ENCODE measurements around the gene ZNF467. TPM values are rescaled to one million over a fixed set of nuclear protein-coding genes. Genes with fewer than 3 reads are reported as not detected.

Gene ZNF467
- total RNA-seq, 1 experiment from 2014 or later: 11.3 TPM

DNA sequence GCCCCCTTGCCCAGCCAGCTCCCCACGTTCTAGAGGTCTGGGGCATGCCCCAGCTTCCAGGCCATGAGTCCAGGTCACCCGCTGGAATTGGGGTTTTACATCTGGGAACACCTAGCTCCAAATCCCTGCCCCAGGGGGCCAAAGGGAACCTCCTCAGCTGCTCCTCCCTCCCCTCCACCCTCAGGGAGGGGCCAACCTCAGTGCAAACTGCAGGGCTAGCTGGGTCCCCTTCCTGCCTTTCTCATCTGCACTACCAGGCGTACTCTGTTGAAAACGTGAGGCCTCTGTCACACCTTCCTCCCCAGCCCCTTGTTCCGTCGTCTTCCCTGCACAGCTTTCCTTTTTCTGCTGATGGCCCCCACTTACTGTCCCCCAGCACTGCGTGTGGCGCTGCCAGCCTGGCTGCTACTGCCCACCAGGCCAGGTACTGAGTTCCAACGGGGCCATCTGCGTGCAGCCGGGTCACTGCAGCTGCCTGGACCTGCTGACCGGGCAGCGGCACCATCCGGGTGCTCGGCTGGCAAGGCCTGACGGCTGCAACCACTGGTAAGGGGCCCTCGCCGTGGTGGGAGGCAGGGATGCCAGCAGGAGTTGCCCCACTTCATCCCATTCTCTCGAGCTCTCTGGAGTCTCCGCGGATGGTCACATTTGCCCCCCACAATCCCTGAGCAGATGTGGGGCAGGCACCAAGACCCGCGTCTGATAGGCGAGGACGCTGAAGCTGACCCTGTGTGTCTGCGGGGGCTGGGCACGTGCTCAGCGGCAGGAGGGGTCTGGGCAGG lies 40.1 kb upstream of the ZNF467 start:
- Histone ChIP-seq H3K79me2 (ENCODE audit: insufficient read depth, low read length) (no peaks in the 10 kb centered on the region), H3K4me2 (ENCODE audit: low read length) (no peak overlapping the region), H3K27me3 (ENCODE audit: insufficient read depth, low read length) (no peaks in the 10 kb centered on the region), H2AFZ (ENCODE audit: low read depth, low read length, poor library complexity, severe bottlenecking) (no peak overlapping the region), H3K4me3 (replicated peaks in 1 of 2; ENCODE audit: low read depth in 1 of 2, low read length in 2 of 2) (no peak overlapping the region), H3K9ac (ENCODE audit: low read length) (no peak overlapping the region), H3K9me3 (ENCODE audit: control insufficient read depth in 1 of 2, insufficient read depth in 1 of 2, low read depth in 1 of 2, low read length in 2 of 2) (no peaks in the 10 kb centered on the region), H3K36me3 (ENCODE audit: control insufficient read depth in 1 of 2, insufficient read depth in 2 of 2, low read length in 2 of 2) (no peaks in the 10 kb centered on the region), H3K27ac (ENCODE audit: low read depth, low read length) (no peak overlapping the region), H4K20me1 (ENCODE audit: insufficient read depth) (no peaks in the 10 kb centered on the region), H3K9me2 (ENCODE audit: insufficient read depth) (no peaks in the 10 kb centered on the region), H3K4me1 (ENCODE audit: control insufficient read depth in 1 of 2, insufficient read depth in 2 of 2, low read length in 2 of 2) (no peaks in the 10 kb centered on the region)
- no peak for TF ChIP-seq EZH2phosphoT487 (IDR thresholded peaks at IDR 0.05; ENCODE audit: borderline replicate concordance)
- TF ChIP-seq, protein P1, sequence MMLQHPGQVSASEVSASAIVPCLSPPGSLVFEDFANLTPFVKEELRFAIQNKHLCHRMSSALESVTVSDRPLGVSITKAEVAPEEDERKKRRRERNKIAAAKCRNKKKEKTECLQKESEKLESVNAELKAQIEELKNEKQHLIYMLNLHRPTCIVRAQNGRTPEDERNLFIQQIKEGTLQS (IDR thresholded peaks at IDR 0.05): no peak
- ChIA-PET POLR2A (no interaction called here), CTCF (no interaction called here), RAD21 (ENCODE audit: low non-redundant PET in 1 of 2, low total read pairs in 2 of 2, uncharacterized antibody in 2 of 2, unreplicated experiment in 2 of 2) (no interaction called here)
- ATAC-seq (no peak), DNase-seq (ENCODE audit: low read depth, low spot score) (no peak)
- no TSS peak for BruUV-seq (replicated peaks)
- intact Hi-C loops (cut with micrococcal nuclease): no loop called here

DNA sequence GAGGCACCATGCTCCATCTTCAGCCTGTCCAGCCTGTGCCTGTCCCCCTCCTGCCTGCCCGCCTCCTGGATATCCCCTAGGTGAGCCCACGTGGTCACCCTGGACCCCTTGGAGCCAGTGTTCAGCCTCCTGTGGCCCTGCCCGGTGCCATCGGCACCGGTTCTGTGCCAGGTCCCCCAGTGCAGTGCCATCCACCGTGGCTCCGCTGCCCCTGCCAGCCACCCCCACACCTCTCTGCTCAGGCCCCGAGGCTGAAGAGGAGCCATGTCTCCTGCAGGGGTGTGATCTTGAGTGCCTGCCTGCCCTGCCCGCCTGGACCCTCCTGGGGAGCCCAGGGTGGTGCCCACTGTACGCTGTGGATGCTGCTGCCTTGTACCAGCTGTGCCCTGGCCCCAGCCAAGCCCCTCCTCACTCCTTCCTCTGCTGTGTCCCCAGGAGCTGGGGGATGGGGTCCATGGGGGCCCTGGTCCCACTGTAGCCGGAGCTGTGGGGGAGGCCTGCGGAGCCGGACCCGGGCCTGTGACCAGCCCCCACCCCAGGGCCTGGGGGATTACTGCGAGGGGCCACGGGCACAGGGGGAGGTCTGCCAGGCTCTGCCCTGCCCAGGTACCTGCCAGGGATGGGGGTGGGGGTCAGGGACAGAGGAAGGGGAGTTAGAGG lies 38.6 kb upstream of the ZNF467 start:
- H3K9me2 ChIP-seq (ENCODE audit: insufficient read depth): no peaks in the 10 kb centered on the region
- H3K9me3 ChIP-seq (ENCODE audit: control insufficient read depth in 1 of 2, insufficient read depth in 1 of 2, low read depth in 1 of 2, low read length in 2 of 2): no peaks in the 10 kb centered on the region
- no peaks in the 10 kb centered on the region for H3K27me3 ChIP-seq (ENCODE audit: insufficient read depth, low read length)
- RAD21 ChIA-PET (ENCODE audit: low non-redundant PET in 1 of 2, low total read pairs in 2 of 2, uncharacterized antibody in 2 of 2, unreplicated experiment in 2 of 2): no interaction called here
- H4K20me1 ChIP-seq (ENCODE audit: insufficient read depth): no peaks in the 10 kb centered on the region
- no peaks in the 10 kb centered on the region for H3K79me2 ChIP-seq (ENCODE audit: insufficient read depth, low read length)
- H3K9ac ChIP-seq (ENCODE audit: low read length): no peak overlapping the region
- H3K27ac ChIP-seq (ENCODE audit: low read depth, low read length): no peak overlapping the region
- no peak overlapping the region for H3K4me3 ChIP-seq (replicated peaks in 1 of 2; ENCODE audit: low read depth in 1 of 2, low read length in 2 of 2)
- intact Hi-C loops (cut with micrococcal nuclease): no loop called here
- H3K36me3 ChIP-seq (ENCODE audit: control insufficient read depth in 1 of 2, insufficient read depth in 2 of 2, low read length in 2 of 2): no peaks in the 10 kb centered on the region
- POLR2A ChIA-PET: no interaction called here
- BruUV-seq (replicated peaks): no TSS peak
- no peak for ATAC-seq
- DNase-seq (ENCODE audit: low read depth, low spot score): no peak
- CTCF ChIA-PET: no interaction called here
- TF ChIP-seq ZBTB33 (IDR thresholded peaks at IDR 0.05; ENCODE audit: extremely low read depth, insufficient replicate concordance, low read length) (no peak), ZNF274 (IDR thresholded peaks at IDR 0.05; ENCODE audit: low read depth, low read length) (no peak), CBX3 (IDR thresholded peaks at IDR 0.05; ENCODE audit: low read depth) (no peak), POLR2A (IDR thresholded peaks at IDR 0.05; ENCODE audit: borderline replicate concordance, extremely low read depth, insufficient read depth, insufficient read length) (no peak), CEBPB (IDR thresholded peaks at IDR 0.05; ENCODE audit: low read depth) (no peak), EGR1 (IDR thresholded peaks at IDR 0.05; ENCODE audit: low read depth) (no peak)
- H3K4me1 ChIP-seq (ENCODE audit: control insufficient read depth in 1 of 2, insufficient read depth in 2 of 2, low read length in 2 of 2): no peaks in the 10 kb centered on the region
- H2AFZ ChIP-seq (ENCODE audit: low read depth, low read length, poor library complexity, severe bottlenecking): no peak overlapping the region
- no peak overlapping the region for H3K4me2 ChIP-seq (ENCODE audit: low read length)

All from HCT116 (cell line).